Measurements from ENCODE around the gene SLC22A5.
A peak's percentile ranks its signal among the peaks of the same experiment; 100 is the strongest.
"Not testable (repeated sequence)": the region's sequence is repeated elsewhere in the genome, so short reads cannot be mapped to it uniquely, and the experiment has no call there.

Gene SLC22A5

DNA sequence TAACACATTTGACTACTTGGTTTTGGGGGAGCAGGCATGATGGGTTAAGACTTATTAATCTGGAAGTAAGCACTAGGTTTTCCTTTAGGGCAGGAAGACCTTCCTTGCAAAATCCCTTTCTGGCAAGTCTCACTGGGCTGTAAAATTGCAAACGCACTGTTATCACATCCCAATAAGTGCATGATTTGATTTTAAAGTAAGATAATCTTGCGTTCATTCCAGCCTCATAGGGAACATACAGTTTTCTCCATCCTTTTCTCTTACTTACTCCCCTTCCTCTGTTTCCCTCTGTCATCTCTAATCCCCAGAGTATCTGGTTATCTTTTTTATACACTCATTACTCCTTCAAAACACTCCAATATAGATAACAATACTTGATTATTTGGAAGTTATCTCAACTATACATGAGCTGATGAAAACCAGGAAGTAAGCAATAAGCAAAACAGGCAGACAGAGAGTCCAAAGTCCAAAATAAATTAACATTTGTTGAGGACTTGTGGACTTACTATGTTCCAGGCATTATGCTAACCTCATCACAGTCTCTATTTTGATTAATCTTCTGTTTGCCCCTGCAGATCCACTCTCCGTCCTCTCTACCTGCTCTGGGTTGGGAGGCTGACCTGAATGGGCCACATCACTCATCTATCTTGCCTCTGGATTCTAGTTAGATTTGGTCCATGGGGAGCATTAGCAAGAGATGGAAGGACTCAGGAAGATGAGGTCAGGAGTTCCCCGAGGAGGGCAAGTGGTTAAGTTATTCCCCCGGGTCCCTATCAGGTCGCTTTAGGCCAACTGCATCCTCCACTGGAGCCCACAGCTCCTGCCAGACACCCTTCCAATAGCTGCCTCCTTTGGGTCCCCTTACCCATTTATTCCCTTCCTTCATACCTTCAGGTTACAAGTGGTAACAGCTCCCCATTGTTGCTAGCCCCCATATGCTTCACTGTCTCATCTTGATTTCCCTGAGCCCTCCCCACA lies 60.2 kb downstream of the SLC22A5 start:
- DNase-seq = no peak

DNA sequence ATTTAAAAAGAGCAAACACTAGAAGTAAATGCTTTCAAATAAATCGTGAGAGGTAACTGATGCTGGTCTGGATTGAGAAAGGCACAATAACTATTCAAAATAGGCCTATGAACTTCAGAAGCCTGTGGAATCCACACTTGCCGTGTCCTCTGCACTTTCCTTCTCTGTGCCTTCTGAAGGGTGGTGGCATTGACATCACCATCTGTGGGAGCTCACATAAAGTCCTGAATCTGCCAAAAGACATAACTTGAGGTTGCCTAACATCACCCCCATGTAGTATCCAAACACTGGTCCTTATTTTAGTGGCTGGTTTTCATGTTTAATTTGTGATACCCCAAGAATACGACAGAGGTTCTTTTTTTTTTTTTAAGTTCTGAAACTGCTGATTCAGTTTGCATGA lies 61.2 kb downstream of the SLC22A5 start:
- no peak for DNase-seq

DNA sequence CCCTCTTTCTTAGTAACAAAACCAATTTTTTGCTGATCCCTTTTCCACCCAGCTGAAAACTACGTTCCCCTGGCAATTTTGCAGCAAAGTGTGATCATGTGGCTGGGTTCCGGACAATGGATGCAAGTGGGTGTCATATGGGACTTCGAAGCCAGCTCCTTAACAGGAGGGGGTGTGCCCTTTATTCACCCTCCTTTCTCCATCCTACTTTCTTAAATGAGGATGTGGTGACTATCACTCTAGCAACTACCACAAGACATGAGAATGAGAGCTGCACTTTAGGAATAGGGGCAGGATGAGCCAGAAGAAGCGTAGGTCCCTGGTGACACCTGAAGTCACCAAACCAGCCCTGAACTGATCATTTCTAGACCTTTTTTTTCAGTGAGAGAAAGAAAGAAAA lies 62.1 kb downstream of the SLC22A5 start:
- no peak for DNase-seq

DNA sequence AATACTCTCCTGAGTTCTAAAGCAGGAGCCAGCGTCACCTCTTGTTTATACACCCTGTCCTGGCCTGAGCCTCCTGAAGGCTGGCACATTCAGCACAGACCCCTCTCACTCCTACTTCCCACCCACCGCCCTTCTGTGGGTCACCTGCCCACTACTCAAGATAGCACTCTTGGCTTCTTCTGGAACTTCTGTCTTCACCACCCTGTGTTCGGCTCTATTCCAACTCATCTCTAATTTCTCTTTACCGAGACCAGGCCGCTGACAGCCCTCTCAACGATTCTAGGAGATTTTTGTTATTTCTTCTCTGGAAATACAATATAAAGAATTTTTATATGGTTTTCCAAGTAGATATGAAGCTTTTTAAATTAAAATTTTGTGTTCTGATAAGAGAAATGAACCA lies 63.6 kb downstream of the SLC22A5 start:
- DNase-seq = no peak

DNA sequence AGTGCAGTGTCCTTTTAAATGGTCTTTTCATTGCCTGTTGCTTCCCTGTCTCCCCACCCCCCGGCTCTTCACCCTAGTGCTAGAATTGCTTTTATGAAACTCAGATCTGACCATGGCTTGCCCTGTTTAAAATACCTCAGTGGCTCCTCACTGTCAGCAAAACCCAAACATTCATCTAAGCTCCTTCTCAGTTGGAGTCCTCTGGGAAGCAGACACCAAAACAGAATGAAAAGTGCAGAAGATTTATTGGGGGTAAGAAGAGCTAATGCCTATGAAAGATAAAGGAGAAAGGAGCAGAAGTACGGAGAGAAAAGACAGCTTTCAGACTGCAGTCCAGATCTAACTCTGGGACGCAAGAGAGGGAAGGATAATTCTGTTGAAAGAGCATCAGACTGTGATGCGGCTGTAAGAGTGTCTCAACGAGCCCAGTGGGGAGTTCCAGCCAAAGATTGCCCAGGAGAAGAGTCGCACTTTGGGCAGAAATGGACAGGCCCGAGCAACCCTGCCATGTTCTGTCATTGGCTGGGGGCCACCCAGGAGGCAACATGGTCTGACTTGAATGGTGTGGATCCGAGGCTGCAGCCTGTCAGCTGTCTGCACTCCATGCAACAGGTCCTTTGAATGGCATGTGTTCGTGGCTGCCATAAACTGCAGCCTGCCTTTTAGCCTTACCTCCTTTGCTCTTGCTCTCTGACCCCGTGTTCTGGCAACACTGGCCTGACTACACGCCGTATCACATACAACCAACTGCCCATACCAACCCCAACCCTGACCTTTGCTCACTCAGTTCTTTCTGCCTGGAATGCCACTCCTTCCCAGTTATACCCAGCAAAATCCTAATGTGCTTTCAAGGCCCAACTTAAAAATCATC lies 65.1 kb downstream of the SLC22A5 start:
- no peak for DNase-seq

DNA sequence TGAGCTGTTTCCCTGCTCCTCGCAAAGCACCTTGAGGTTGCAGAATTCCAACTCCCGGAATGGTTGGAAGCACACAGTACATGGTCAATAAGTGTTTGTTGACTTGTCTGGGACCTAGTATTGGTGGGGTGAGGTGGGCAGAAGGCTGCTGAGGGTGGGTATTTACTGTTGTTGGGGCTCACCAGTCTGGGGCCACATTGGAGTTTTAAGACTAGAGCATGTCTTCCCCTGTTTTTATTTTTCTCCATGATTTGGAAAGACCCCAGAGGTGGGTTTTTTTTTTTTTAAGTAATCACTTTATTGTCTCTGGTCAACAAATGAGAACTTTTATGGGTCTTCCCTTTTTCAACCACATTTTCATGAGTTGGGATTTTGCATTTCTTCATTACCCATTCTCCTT lies 65.9 kb downstream of the SLC22A5 start:
- no peak for DNase-seq

DNA sequence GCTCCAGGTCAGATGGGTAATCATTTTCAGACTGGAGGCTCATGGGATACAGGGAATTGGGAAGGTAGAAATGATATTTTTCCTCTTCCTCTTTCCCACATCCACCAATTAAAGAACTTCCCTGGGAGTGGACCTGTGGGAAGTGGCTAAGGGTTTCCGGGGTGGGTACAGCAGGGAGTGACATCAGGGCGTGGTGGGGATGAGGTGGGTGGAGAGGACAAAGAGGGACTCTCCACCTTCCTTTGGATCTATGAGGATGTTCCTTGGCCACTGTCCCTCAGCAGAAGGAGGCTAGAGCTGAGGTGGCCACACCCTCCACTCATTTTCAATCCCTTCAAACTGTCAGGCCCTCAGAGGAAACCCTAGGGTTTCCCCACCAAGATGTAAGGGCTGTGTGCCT lies 66.4 kb downstream of the SLC22A5 start:
- no peak for DNase-seq

DNA sequence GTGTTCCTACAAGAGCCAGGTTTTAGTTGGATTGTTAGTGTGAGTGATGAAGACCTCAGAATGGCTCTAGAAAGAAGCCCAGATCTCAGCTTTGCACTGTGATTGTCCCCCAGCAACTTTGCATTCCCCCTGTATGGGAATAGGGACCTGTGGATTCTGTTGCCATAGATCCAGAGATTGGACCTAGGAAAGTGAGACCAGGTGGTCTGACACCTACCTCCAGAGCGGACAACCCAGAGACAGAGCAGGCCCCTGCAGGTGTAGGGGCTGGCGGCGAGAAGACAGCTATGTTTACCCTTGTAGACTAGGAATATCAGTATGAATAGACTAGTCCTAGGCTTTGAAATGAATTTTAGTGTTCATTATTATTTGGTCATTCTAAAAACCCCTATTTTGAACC lies 67.4 kb downstream of the SLC22A5 start:
- no peak for DNase-seq

DNA sequence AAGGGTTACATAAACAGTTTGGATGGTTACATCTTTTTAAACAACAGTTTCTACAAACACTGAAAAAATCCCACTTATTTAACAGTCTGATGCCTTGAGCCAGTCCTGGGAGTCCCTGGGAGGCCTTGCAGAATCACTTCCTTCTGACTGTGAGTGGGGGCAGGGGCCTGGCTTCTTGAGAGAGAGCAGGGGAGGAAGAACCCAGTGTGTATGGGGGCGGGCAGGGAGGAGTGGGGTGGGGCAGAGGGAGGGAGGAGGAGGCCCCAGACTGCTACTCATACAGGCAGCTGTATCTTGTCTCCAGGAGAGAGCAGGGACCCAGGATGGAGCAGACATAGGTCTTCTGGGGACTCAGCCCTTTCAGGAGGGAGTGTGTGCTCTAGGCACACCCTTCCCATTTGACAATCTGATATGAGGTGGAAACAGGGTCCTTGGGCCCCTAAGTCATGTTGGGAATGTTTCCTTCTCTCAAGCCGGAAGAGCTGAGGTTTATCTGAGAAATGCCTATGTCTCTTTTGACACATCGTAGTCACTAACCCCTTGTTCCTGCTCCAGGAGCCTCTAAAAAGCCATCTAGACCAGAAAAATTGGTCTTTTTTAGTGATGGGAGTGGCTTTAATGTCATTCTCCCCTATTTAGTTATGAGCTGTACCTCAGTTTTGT lies 68.2 kb downstream of the SLC22A5 start:
- peak; percentile 76 for DNase-seq

DNA sequence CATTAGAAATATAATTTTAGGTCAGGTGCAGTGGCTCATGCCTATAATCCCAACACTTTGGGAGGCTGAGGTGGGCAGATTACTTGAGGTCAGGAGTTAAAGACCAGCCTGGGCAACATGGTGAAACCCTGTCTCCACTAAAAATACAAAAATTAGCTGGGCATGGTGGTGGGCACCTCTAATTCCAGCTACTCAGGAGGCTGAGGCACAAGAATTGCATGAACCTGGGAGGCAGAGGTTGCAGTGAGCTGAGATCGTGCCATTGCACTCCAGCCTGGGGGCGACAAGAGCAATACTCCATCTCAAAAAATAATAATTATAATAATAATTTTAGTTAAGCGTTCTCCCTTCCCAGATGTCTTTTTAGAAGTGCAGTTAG lies 68.7 kb downstream of the SLC22A5 start:
- not testable (repeated sequence) for DNase-seq

DNA sequence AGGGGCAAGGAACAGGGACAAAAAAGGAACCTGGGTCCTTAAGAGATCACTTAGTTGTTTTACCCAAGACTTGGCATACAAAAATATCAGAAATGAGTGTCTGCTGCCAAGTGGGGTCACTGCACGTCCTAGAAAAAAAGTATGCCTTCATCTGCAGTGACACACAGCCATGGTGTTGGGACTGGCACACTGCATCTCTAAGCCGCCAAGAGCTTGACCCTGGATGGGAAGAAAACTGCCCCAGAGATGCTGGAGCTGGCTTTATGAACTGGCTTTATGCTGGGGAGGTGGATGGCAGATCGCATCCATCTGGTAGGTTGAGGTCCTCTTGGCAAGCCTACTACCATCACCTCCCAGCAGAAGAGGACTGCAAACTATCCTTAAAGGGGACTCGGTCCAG lies 69.4 kb downstream of the SLC22A5 start:
- DNase-seq = no peak

DNA sequence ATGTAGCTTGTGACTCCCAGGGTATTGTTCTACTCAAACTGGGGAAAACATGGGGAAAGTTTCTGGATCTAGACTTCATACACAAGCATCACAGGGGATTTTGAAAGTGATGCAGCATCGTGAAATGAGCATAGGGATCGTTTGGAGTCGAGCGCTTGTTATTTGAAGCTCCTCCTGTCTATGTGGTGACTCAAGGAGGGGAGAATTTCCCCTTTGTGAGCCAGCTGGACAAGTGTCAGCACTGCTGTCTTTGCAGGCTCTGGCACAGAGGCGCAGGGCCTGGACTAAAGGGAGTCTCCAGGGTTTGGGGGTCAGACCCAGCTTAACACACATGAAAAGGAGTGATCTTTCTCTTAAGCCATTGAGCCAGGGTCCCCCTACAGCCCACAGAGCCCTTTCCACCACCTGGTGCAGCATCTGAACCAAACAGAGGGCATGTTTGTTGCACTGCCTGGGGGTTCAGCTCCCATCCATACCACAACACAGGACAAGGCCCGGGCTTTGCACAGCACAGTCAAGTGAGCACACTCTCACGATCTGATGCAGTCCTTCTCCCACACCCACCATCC lies 70.1 kb downstream of the SLC22A5 start:
- DNase-seq = no peak

DNA sequence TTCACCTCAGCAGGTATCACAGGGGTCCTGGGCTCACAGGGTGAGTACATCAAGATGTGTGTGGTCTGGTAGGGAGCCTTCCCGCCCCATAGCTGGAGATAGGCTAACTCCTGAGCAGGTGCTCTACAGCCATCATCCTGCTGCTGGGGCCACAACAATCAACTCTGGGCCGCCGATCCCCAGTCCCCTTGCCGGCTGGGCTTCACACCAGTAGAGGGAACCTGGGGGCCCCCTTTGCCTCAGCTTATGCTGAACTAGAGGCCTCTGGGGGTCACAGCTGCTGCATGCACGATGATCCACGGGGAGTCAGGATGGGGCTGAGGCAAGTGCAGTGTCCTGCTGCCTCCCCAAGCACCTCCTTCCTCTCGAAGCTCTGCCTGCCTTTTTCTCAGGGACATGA lies 74.6 kb downstream of the SLC22A5 start:
- DNase-seq = no peak
